A549 (cell line): Measurements from ENCODE around the gene LPIN3. TPM values are rescaled to one million over a fixed set of nuclear protein-coding genes. Genes with fewer than 3 reads are reported as not detected.

Source experiments
- ATAC-seq, 2 experiments: fragments of 200-7000 bp in 1 of 2; fragments of >200 bp in 1 of 2; cut with Nextera tagmentation in 1 of 2; cut with Tn5 transposase in 1 of 2; 3 replicates each; pipeline versions ENCODE4 v1.8.0 to v1.9.1; 2018 to 2020; ENCODE audit warnings: mild to moderate bottlenecking in 1 of 2, moderate library complexity in 1 of 2
- CTCF ChIA-PET: fragments of 300-600 bp; sonication (Branson Sonifier 250); formaldehyde crosslinking; extraction: SDS; loops from one replicate; lab custom pipeline; 2021; ENCODE audit warnings: antibody characterized with exemption, inconsistent platforms; lab: Yijun Ruan, JAX
- POLR2A ChIA-PET: fragments of 350-600 bp; formaldehyde crosslinking; extraction: SDS; loops from one replicate; lab custom pipeline; 2021; ENCODE audit warnings: antibody characterized with exemption, inconsistent platforms; lab: Yijun Ruan, JAX
- DNase-seq, 2 experiments: peaks; one replicate each; pipeline versions ENCODE4 v3.0.0 to v3.0.0-alpha.2; 2011 to 2016; ENCODE audit warnings: low read depth in 1 of 2, low spot score in 1 of 2
- FAIRE-seq: peaks from 2 replicates; lab custom pipeline; 2011; peaks lifted over from hg19 to GRCh38; lab: Jason Lieb, UNC
- H3K27ac ChIP-seq, 2 experiments: fragments of >200 bp; sonication (Bioruptor Twin); formaldehyde crosslinking; 3 replicates each; pipeline ENCODE4 v1.5.1; 2016 to 2017
- H3K4me1 ChIP-seq: fragments of >200 bp; sonication (Bioruptor Twin); formaldehyde crosslinking; 3 replicates; pipeline ENCODE4 v1.6.1; 2016
- H3K4me2 ChIP-seq: fragments of >200 bp; sonication (Bioruptor Twin); formaldehyde crosslinking; 3 replicates; pipeline ENCODE4 v1.6.1; 2016
- H3K4me3 ChIP-seq: fragments of >200 bp; sonication (Bioruptor Twin); formaldehyde crosslinking; 3 replicates; pipeline ENCODE4 v1.5.1; 2016
- H3K9me3 ChIP-seq: fragments of >200 bp; sonication (Bioruptor Twin); formaldehyde crosslinking; 3 replicates; pipeline ENCODE4 v1.6.1; 2016
- BHLHE40 ChIP-seq: IDR thresholded peaks from 2 replicates; pipeline ENCODE4 v1.6.1; 2012; ENCODE audit warnings: low read depth, low read length, inconsistent platforms
- CBX2 ChIP-seq: fragments of 200-600 bp; sonication (generic); IDR thresholded peaks from 2 replicates; pipeline ENCODE4 v1.6.1; 2016; ENCODE audit warnings: low read depth, mild to moderate bottlenecking, borderline replicate concordance
- CBX8 ChIP-seq: fragments of 200-600 bp; sonication (generic); IDR thresholded peaks from 2 replicates; pipeline ENCODE4 v1.6.1; 2016
- CTCF ChIP-seq: fragments of >200 bp; sonication (Bioruptor Twin); formaldehyde crosslinking; IDR thresholded peaks from 3 replicates; pipeline ENCODE4 v1.5.1; 2016
- ESRRA ChIP-seq: fragments of 150-350 bp; IDR thresholded peaks from 2 replicates; pipeline ENCODE4 v1.6.1; 2014; ENCODE audit warnings: mild to moderate bottlenecking, low read length, borderline replicate concordance
- FOSB ChIP-seq: fragments of 250-450 bp; sonication (Bioruptor Pico); IDR thresholded peaks from 2 replicates; pipeline ENCODE4 v1.5.0; 2020; ENCODE audit warnings: mild to moderate bottlenecking, moderate library complexity
- FOXS1 ChIP-seq: fragments of 250-450 bp; sonication (Bioruptor Pico); IDR thresholded peaks from 2 replicates; pipeline ENCODE4 v1.5.0; 2020; ENCODE audit warnings: mild to moderate bottlenecking, moderate library complexity
- HDAC2 ChIP-seq: fragments of 200-600 bp; sonication (generic); IDR thresholded peaks from 2 replicates; pipeline ENCODE4 v1.6.1; 2016
- HES2 ChIP-seq: fragments of >200 bp; sonication (Bioruptor Twin); formaldehyde crosslinking; IDR thresholded peaks from 2 replicates; pipeline ENCODE4 v1.6.1; 2016
- HMGXB4 ChIP-seq: fragments of 250-450 bp; sonication (Bioruptor Pico); IDR thresholded peaks from 2 replicates; pipeline ENCODE4 v1.5.0; 2021; ENCODE audit warnings: mild to moderate bottlenecking, moderate library complexity, borderline replicate concordance
- HOXA7 ChIP-seq: fragments of 250-450 bp; sonication (Bioruptor Pico); IDR thresholded peaks from 2 replicates; pipeline ENCODE4 v1.5.0; 2020; ENCODE audit warnings: mild to moderate bottlenecking, moderate library complexity
- KDM1A ChIP-seq: fragments of 200-600 bp; sonication (generic); IDR thresholded peaks from 2 replicates; pipeline ENCODE4 v1.6.1; 2016; ENCODE audit warnings: low read depth, mild to moderate bottlenecking
- KDM5A ChIP-seq: fragments of 200-600 bp; sonication (generic); IDR thresholded peaks from 2 replicates; pipeline ENCODE4 v1.6.1; 2016; ENCODE audit warnings: antibody characterized with exemption, mild to moderate bottlenecking
- MAZ ChIP-seq: fragments of 150-350 bp; IDR thresholded peaks from 2 replicates; pipeline ENCODE4 v1.6.1; 2014; ENCODE audit warnings: antibody characterized with exemption, low read depth, low read length, borderline replicate concordance
- NFE2L2 ChIP-seq: fragments of 150-350 bp; conservative IDR thresholded peaks from 2 replicates; pipeline ENCODE4 v1.6.1; 2014; ENCODE audit warnings: low read length
- NPAS2 ChIP-seq: fragments of 250-450 bp; sonication (Bioruptor Pico); IDR thresholded peaks from 2 replicates; pipeline ENCODE4 v1.8.0; 2022; ENCODE audit warnings: mild to moderate bottlenecking, moderate library complexity, borderline replicate concordance
- PHF8 ChIP-seq: fragments of 200-600 bp; sonication (generic); IDR thresholded peaks from 2 replicates; pipeline ENCODE4 v1.6.1; 2016; ENCODE audit warnings: low read depth, mild to moderate bottlenecking, antibody characterized with exemption, moderate library complexity, borderline replicate concordance
- RAD21 ChIP-seq, 2 experiments: fragments of >200 bp in 1 of 2; sonication (Bioruptor Twin) in 1 of 2; formaldehyde crosslinking in 1 of 2; IDR thresholded peaks in 1 of 2; conservative IDR thresholded peaks in 1 of 2; 2 replicates in 1 of 2; 3 replicates in 1 of 2; pipeline ENCODE4 v1.6.1; 2012 to 2018; ENCODE audit warnings: inconsistent platforms in 1 of 2
- RARB ChIP-seq: fragments of 250-450 bp; sonication (Bioruptor Pico); IDR thresholded peaks from 2 replicates; pipeline ENCODE4 v1.8.0; 2021; ENCODE audit warnings: mild to moderate bottlenecking, moderate library complexity
- RFX5 ChIP-seq: fragments of 450-650 bp; IDR thresholded peaks from 2 replicates; pipeline ENCODE4 v1.7.1; 2014; ENCODE audit warnings: antibody characterized with exemption, mild to moderate bottlenecking, moderate library complexity
- RNF2 ChIP-seq: fragments of 200-600 bp; sonication (generic); IDR thresholded peaks from 2 replicates; pipeline ENCODE4 v1.6.1; 2016; ENCODE audit warnings: low read depth, mild to moderate bottlenecking, antibody characterized with exemption, moderate library complexity, borderline replicate concordance
- SMC3 ChIP-seq: fragments of >200 bp; sonication (Bioruptor Twin); formaldehyde crosslinking; IDR thresholded peaks from 3 replicates; pipeline ENCODE4 v1.6.1; 2018; ENCODE audit warnings: inconsistent platforms
- SREBF2 ChIP-seq: fragments of 450-650 bp; IDR thresholded peaks from 2 replicates; pipeline ENCODE4 v1.6.1; 2014; ENCODE audit warnings: mild to moderate bottlenecking, moderate library complexity
- TP53 ChIP-seq: fragments of 250-450 bp; sonication (Bioruptor Pico); IDR thresholded peaks from 2 replicates; pipeline ENCODE4 v1.5.0; 2021; ENCODE audit warnings: mild to moderate bottlenecking, moderate library complexity
- ZSCAN20 ChIP-seq: fragments of 250-450 bp; sonication (Bioruptor Pico); IDR thresholded peaks from 2 replicates; pipeline ENCODE4 v1.8.0; 2022; ENCODE audit warnings: mild to moderate bottlenecking, moderate library complexity
- WGBS: methylation state at CpG from one replicate; pipeline ENCODE4 v1.1.6; 2017; ENCODE audit errors: missing lambda C conversion rate; 5-methylcytosine and 5-hydroxymethylcytosine counted together
- polyA plus RNA-seq, 4 experiments: library from polyadenylated mRNA; depleted of rRNA in 3 of 4; stranded (reverse); fragments of >200 nt; fragmentation: RNase III in 1 of 4; extraction: RNeasy Plus Mini Kit Qiagen cat#74134 plus additional on column Dnase treatment in 1 of 4; gene quantifications; 2 replicates in 3 of 4; 3 replicates in 1 of 4; pipeline ENCODE4 v1.2.3, GENCODE V29; 2011 to 2017

Gene LPIN3
- polyA plus RNA-seq, 2 of the 4 experiments (the other 2 are of a cell fraction): 6.3 to 14.4 TPM

- WGBS: 92% methylated on average over 3 of the region's 3 CpGs
- CTCF ChIA-PET: no interaction called here
- no peak for DNase-seq
- no peak for TF ChIP-seq HOXA7 (CRISPR knock-in tag)
- TF ChIP-seq SMC3: no peak
- TF ChIP-seq FOSB: no peak
- no peak for TF ChIP-seq RAD21 (conservative IDR thresholded peaks at IDR 0.05 in 1 of 2, IDR thresholded peaks at IDR 0.05 in 1 of 2)
- TF ChIP-seq HDAC2: no peak
- no peak for TF ChIP-seq ZSCAN20 (CRISPR knock-in tag)
- no peak for TF ChIP-seq HES2
- TF ChIP-seq KDM5A: no peak
- TF ChIP-seq SREBF2: no peak
- TF ChIP-seq PHF8: no peak
- no peak for TF ChIP-seq CBX2
- TF ChIP-seq KDM1A: no peak
- no peak for TF ChIP-seq RNF2
- Histone ChIP-seq H3K27ac (no peak overlapping the region), H3K4me1 (no peaks in the 10 kb centered on the region), H3K4me3 (no peak overlapping the region), H3K4me2 (no peak overlapping the region), H3K9me3 (no peaks in the 10 kb centered on the region)
- no peak for FAIRE-seq
- ATAC-seq: no peak
- POLR2A ChIA-PET: no interaction called here
Observed at GRCh38 chr20:41390889-41391288, 50.3 kb downstream of the LPIN3 start.

GRCh38 chr20:41391587-41392001 is 51.0 kb downstream of the LPIN3 start:
- Histone ChIP-seq H3K4me2 (no peak overlapping the region), H3K4me1 (no peaks in the 10 kb centered on the region), H3K9me3 (no peaks in the 10 kb centered on the region), H3K4me3 (no peak overlapping the region)
- 92% methylated on average over 10 of the region's 10 CpGs for WGBS
- POLR2A ChIA-PET: no interaction called here
- FAIRE-seq: no peak
- CTCF ChIA-PET: no interaction called here
- no peak for ATAC-seq
- TF ChIP-seq RFX5 (no peak), TP53 (CRISPR knock-in tag) (no peak), SREBF2 (no peak), RARB (no peak), NFE2L2 (no peak), MAZ (no peak), FOSB (no peak), CBX2 (no peak), FOXS1 (CRISPR knock-in tag) (no peak), HMGXB4 (CRISPR knock-in tag) (no peak), ESRRA (no peak), CTCF (no peak), NPAS2 (CRISPR knock-in tag) (no peak), BHLHE40 (no peak), CBX8 (no peak)
- TF ChIP-seq, all 56 proteins: peak for 0
- DNase-seq: no peak
- no peak overlapping the region for H3K27ac ChIP-seq
